Natural killer cell (primary cell): ENCODE data around the gene ZFAND3. TPM values are rescaled to one million over a fixed set of nuclear protein-coding genes. Genes with fewer than 3 reads are reported as not detected.

Experiments used
- ATAC-seq, 3 donors: fragments of 150-1000 bp in 2 of 3; fragments of 200-7000 bp in 1 of 3; cut with Tn5 transposase; 1 replicate in 1 of 3; 2 replicates in 2 of 3; pipeline ENCODE4 v1.10.0; 2021; ENCODE audit warnings: mild to moderate bottlenecking in 2 of 3, moderate library complexity in 2 of 3
- DNase-seq, 2 donors: peaks; one replicate each; pipeline versions ENCODE4 v3.0.0 to v3.0.0-alpha.2; 2013 to 2021; ENCODE audit warnings: mixed read lengths in 1 of 2
- H3K27ac ChIP-seq: one replicate; pipeline ENCODE4 v1.5.1; 2013; ENCODE audit warnings: mild to moderate bottlenecking, low read length
- H3K27me3 ChIP-seq: one replicate; pipeline ENCODE4 v1.6.1; 2013; ENCODE audit warnings: low read length; ENCODE audit not compliant: control insufficient read depth, insufficient read depth
- H3K36me3 ChIP-seq: one replicate; pipeline ENCODE4 v1.6.1; 2013; ENCODE audit warnings: low read length; ENCODE audit not compliant: control insufficient read depth, insufficient read depth
- H3K4me1 ChIP-seq: one replicate; pipeline ENCODE4 v1.6.1; 2013; ENCODE audit warnings: low read length; ENCODE audit not compliant: control insufficient read depth, insufficient read depth
- H3K4me3 ChIP-seq: one replicate; pipeline ENCODE4 v1.5.1; 2013; ENCODE audit warnings: low read length
- H3K9me3 ChIP-seq: one replicate; pipeline ENCODE4 v1.6.1; 2013; ENCODE audit warnings: low read length; ENCODE audit not compliant: control insufficient read depth, insufficient read depth
- H3K27ac Mint-ChIP-seq, 2 donors: one replicate each; pipeline ENCODE4 v1.8.0; 2022; ENCODE audit warnings: mild to moderate bottlenecking in 2 of 2, mixed read lengths in 2 of 2, moderate library complexity in 1 of 2
- H3K27me3 Mint-ChIP-seq, 2 donors: one replicate each; pipeline ENCODE4 v1.8.0; 2022; ENCODE audit warnings: low read depth in 2 of 2, mixed read lengths in 2 of 2
- H3K36me3 Mint-ChIP-seq: one replicate; pipeline ENCODE4 v1.8.0; 2022; ENCODE audit warnings: mixed read lengths
- H3K4me1 Mint-ChIP-seq, 2 donors: one replicate each; pipeline ENCODE4 v1.8.0; 2022; ENCODE audit warnings: mixed read lengths in 2 of 2
- H3K4me3 Mint-ChIP-seq: one replicate; pipeline ENCODE4 v1.8.0; 2022; ENCODE audit warnings: mild to moderate bottlenecking, moderate library complexity, mixed read lengths
- H3K9me3 Mint-ChIP-seq, 2 donors: one replicate each; pipeline ENCODE4 v1.8.0; 2022; ENCODE audit warnings: mixed read lengths in 2 of 2
- WGBS: methylation state at CpG from one replicate; pipeline ENCODE4 v1.1.7; 2013; ENCODE audit warnings: missing lambda C conversion rate; ENCODE audit not compliant: insufficient coverage; 5-methylcytosine and 5-hydroxymethylcytosine counted together
- intact Hi-C: fragments of 100-400 bp; cut with micrococcal nuclease; formaldehyde crosslinking; loops from one replicate; pipeline ENCODE4 v1.14.2; 2022
- total RNA-seq, 4 donors: library from RNA; stranded (reverse); fragments of 120-200 nt in 1 of 4; gene quantifications; one replicate each; pipeline versions ENCODE4 v1.2.3 to v1.2.4, GENCODE V29; 2013 to 2022
- TF ChIP-seq, protein P1 (sequence below): fragments of 200-600 bp; IDR thresholded peaks from one replicate; pipeline ENCODE4 v1.8.0; 2022; ENCODE audit warnings: antibody characterized with exemption

ZFAND3 gene
- total RNA-seq, 3 donors from 2014 or later (not counting 1 experiment from before 2014, with no cell fraction given) = 87.7 to 97.4 (median 90.1) TPM

DNA sequence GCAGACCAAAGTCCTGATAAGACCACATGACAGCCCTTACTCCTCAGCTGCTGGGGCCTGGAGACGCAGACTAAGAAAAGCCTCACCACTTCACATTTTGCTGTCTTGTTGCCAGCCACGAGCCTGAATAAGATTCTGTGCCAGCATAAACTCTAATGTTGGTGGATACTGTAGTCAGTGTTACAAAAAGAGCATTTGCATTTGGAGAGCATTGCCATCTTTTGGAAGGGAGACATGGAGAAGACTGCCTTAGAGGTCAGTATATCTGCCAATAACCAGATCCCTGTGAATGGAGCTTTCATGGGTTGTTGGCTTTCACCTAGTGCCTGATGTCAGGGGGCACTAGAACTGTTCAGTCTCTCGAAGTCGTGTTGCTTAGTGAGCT lies 315.2 kb downstream of the ZFAND3 start:
- H3K9me3 Mint-ChIP-seq = no peaks in the 10 kb centered on the region
- intact Hi-C loops = no loop called here
- TF ChIP-seq, protein P1, sequence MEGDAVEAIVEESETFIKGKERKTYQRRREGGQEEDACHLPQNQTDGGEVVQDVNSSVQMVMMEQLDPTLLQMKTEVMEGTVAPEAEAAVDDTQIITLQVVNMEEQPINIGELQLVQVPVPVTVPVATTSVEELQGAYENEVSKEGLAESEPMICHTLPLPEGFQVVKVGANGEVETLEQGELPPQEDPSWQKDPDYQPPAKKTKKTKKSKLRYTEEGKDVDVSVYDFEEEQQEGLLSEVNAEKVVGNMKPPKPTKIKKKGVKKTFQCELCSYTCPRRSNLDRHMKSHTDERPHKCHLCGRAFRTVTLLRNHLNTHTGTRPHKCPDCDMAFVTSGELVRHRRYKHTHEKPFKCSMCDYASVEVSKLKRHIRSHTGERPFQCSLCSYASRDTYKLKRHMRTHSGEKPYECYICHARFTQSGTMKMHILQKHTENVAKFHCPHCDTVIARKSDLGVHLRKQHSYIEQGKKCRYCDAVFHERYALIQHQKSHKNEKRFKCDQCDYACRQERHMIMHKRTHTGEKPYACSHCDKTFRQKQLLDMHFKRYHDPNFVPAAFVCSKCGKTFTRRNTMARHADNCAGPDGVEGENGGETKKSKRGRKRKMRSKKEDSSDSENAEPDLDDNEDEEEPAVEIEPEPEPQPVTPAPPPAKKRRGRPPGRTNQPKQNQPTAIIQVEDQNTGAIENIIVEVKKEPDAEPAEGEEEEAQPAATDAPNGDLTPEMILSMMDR = no peak
- peaks cover 66 to 76% of the 10 kb centered on the region in 2 donors for H3K4me1 Mint-ChIP-seq
- Histone ChIP-seq H3K4me3 (no peak overlapping the region), H3K27me3 (no peaks in the 10 kb centered on the region), H3K4me1 (no peaks in the 10 kb centered on the region), H3K36me3 (no peaks in the 10 kb centered on the region), H3K27ac (no peak overlapping the region), H3K9me3 (no peaks in the 10 kb centered on the region)
- ATAC-seq = no peak
- 89% methylated on average over 4 of the region's 4 CpGs for WGBS
- peak overlapping the region in 1 of 2 donors; percentile 6 for H3K27ac Mint-ChIP-seq
- no peak overlapping the region for H3K4me3 Mint-ChIP-seq
- DNase-seq = no peak
- H3K27me3 Mint-ChIP-seq = no peaks in the 10 kb centered on the region
- no peaks in the 10 kb centered on the region for H3K36me3 Mint-ChIP-seq

DNA sequence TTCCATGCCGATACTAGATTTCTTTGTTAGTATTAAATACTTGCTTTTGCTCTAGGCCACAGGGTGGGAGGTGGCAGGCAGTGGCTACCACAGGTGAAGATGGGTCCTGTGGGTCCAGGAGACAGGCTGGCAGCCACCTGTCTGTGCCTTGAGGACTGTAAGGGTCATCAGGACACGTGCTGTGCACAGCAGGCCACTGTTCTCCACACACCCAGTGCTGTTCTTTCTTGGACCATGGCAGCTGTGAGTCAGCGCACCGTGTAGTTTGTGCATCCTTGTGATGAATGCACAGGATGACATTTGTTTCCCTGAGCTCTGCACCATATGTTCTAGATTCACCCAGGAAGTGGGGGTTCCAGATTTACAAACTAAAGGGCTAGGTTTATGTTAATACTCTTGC lies 317.0 kb downstream of the ZFAND3 start:
- no peaks in the 10 kb centered on the region for H3K4me1 ChIP-seq
- TF ChIP-seq, protein P1 = no peak
- H3K27ac ChIP-seq = no peak overlapping the region
- DNase-seq (no peak), ATAC-seq (no peak)
- H3K9me3 Mint-ChIP-seq = no peaks in the 10 kb centered on the region
- intact Hi-C loops = no loop called here
- no peaks in the 10 kb centered on the region for H3K36me3 ChIP-seq
- H3K4me3 ChIP-seq = no peak overlapping the region
- no peaks in the 10 kb centered on the region for H3K27me3 Mint-ChIP-seq
- no peaks in the 10 kb centered on the region for H3K9me3 ChIP-seq
- no peak overlapping the region for H3K27ac Mint-ChIP-seq
- no peaks in the 10 kb centered on the region for H3K36me3 Mint-ChIP-seq
- WGBS = 95% methylated on average over 4 of the region's 4 CpGs
- no peaks in the 10 kb centered on the region for H3K27me3 ChIP-seq
- no peak overlapping the region for H3K4me3 Mint-ChIP-seq
- peaks cover 58 to 68% of the 10 kb centered on the region in 2 donors for H3K4me1 Mint-ChIP-seq

DNA sequence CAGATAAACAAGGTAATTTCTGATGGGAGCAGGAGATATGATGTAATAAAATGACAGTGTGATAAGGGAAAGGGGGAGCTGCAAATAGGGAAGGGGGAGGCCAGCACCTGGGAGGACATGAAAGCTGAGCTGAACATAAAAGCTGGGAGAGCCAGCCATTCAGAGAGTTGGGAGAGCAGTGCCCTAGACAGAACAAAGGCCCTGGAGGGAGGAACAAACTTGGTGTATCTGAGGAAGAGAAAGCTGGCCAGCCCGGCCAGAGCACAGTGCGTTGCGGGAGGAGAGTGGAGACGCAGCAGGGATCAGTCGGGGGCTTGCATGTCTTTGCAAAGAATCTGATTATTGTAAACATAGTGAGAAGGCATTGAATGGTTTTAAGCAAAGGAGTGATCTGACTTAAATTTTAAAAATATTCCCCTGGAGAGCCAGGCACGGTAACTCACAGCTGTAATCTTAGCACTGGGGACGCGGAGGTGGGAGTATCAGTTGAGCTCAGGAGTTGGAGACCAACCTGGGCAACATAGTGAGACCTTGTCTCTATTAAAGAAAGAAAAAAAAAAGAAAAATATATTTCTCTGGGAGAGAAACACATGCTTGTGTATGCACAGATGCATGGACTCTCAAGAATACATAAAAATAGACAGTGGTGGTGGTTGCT lies 318.2 kb downstream of the ZFAND3 start:
- Histone ChIP-seq H3K4me3 (no peak overlapping the region), H3K4me1 (no peaks in the 10 kb centered on the region), H3K36me3 (no peaks in the 10 kb centered on the region), H3K27ac (no peak overlapping the region), H3K9me3 (no peaks in the 10 kb centered on the region), H3K27me3 (no peaks in the 10 kb centered on the region)
- intact Hi-C loops = no loop called here
- TF ChIP-seq, protein P1 = no peak
- Mint-ChIP-seq H3K4me1 (peaks cover 52 to 65% of the 10 kb centered on the region in 2 donors), H3K4me3 (no peak overlapping the region), H3K27ac (peak overlapping the region in 1 of 2 donors; percentile 2), H3K9me3 (no peaks in the 10 kb centered on the region), H3K27me3 (no peaks in the 10 kb centered on the region), H3K36me3 (no peaks in the 10 kb centered on the region)
- 98% methylated on average over 8 of the region's 8 CpGs for WGBS
- DNase-seq = no peak
- no peak for ATAC-seq

DNA sequence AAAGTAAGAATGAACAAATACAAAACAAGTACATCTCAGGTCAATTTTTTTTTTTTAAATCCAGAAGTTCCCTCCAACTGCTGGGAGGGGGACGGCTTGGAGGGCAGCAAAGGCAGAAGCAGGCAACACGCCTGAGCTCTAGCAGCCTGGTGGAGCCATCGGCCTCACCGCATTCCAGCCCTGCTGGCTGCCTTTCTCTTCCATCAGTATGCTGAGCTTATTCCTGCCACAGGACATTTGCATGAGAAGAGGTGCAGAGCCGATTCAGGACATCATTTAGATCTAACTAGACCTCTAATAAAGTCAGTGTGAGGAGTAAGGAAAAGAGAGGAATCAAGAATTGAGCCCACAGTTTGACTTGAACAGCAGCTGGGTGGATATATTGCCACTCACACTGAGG lies 318.8 kb downstream of the ZFAND3 start:
- ATAC-seq (no peak), DNase-seq (no peak)
- H3K4me1 Mint-ChIP-seq = peaks cover 47 to 66% of the 10 kb centered on the region in 2 donors
- H3K27me3 ChIP-seq = no peaks in the 10 kb centered on the region
- H3K9me3 Mint-ChIP-seq = no peaks in the 10 kb centered on the region
- H3K36me3 ChIP-seq = no peaks in the 10 kb centered on the region
- TF ChIP-seq, protein P1 = no peak
- WGBS = 92% methylated on average over 5 of the region's 5 CpGs
- H3K27ac ChIP-seq = no peak overlapping the region
- H3K4me3 Mint-ChIP-seq = no peak overlapping the region
- no peak overlapping the region for H3K27ac Mint-ChIP-seq
- H3K4me3 ChIP-seq = no peak overlapping the region
- intact Hi-C loops = no loop called here
- H3K27me3 Mint-ChIP-seq = no peaks in the 10 kb centered on the region
- H3K36me3 Mint-ChIP-seq = no peaks in the 10 kb centered on the region
- H3K9me3 ChIP-seq = no peaks in the 10 kb centered on the region
- H3K4me1 ChIP-seq = no peaks in the 10 kb centered on the region
